K562 (cell line): Measurements from ENCODE around the gene ULK2. TPM values are rescaled to one million over a fixed set of nuclear protein-coding genes. Genes with fewer than 3 reads are reported as not detected.

Experiments
- ATAC-seq: fragments of 200-7000 bp; cut with Tn5 transposase; 3 replicates; pipeline ENCODE4 v1.9.1; 2020; ENCODE audit warnings: moderate library complexity
- BruUV-seq: library from RNA; stranded (reverse); fragments of 400-500 nt; replicated peaks from 2 replicates; lab custom pipeline; 2021; lab: Mats Ljungman, UMichigan
- CTCF ChIA-PET: fragments of 300-600 bp; formaldehyde crosslinking; extraction: SDS; loops from one replicate; lab custom pipeline; 2021; ENCODE audit warnings: low intra/inter-chr PET ratio; lab: Yijun Ruan, JAX
- POLR2A ChIA-PET: fragments of 300-600, 350-650 bp; sonication (Branson Sonifier 250); formaldehyde crosslinking; extraction: SDS; loops from one replicate; lab custom pipeline; 2021; ENCODE audit warnings: antibody characterized with exemption, inconsistent platforms; lab: Yijun Ruan, JAX
- DNase-seq, 4 experiments: peaks; one replicate each; pipeline versions ENCODE4 v3.0.0 to v3.0.0-alpha.2; 2011 to 2018; ENCODE audit warnings: low spot score in 3 of 4, mixed read lengths in 3 of 4; ENCODE audit errors: extremely low read depth in 1 of 4
- FAIRE-seq: peaks from 2 replicates; lab custom pipeline; 2011; peaks lifted over from hg19 to GRCh38; lab: Jason Lieb, UNC
- H2AFZ ChIP-seq: 2 replicates; pipeline ENCODE4 v1.6.0; 2011; ENCODE audit warnings: low read depth, low read length, control low read depth, inconsistent platforms
- H3K27ac ChIP-seq: fragments of 200-600 bp; 3 replicates; pipeline ENCODE4 v1.8.0; 2011; ENCODE audit warnings: low read depth, mild to moderate bottlenecking, control low read depth, inconsistent platforms, low read length, moderate library complexity, mixed read lengths; ENCODE audit errors: extremely low read depth
- H3K27me3 ChIP-seq, 2 experiments: fragments of 300-600 bp in 1 of 2; 2 replicates in 1 of 2; 3 replicates in 1 of 2; pipeline versions ENCODE4 v1.6.0 to v1.8.0; 2011; ENCODE audit warnings: inconsistent platforms in 2 of 2, low read length in 2 of 2, mild to moderate bottlenecking in 1 of 2, mixed read lengths in 1 of 2, moderate library complexity in 1 of 2; ENCODE audit not compliant: control insufficient read depth in 2 of 2, insufficient read depth in 2 of 2
- H3K36me3 ChIP-seq: fragments of 300-600 bp; 3 replicates; pipeline ENCODE4 v1.8.0; 2011; ENCODE audit warnings: mild to moderate bottlenecking, low read length, inconsistent platforms; ENCODE audit not compliant: control insufficient read depth, insufficient read depth
- H3K4me1 ChIP-seq, 2 experiments: fragments of 200-600 bp in 1 of 2; replicated peaks in 1 of 2; 2 replicates in 1 of 2; 3 replicates in 1 of 2; pipeline versions ENCODE4 v1.5.1 to v1.8.0; 2011; ENCODE audit warnings: inconsistent platforms in 2 of 2, low read length in 2 of 2, mild to moderate bottlenecking in 1 of 2, mixed read lengths in 1 of 2, moderate library complexity in 1 of 2; ENCODE audit not compliant: control insufficient read depth in 2 of 2, insufficient read depth in 2 of 2
- H3K4me2 ChIP-seq: 2 replicates; pipeline ENCODE4 v1.6.1; 2011; ENCODE audit warnings: low read length, control low read depth, inconsistent platforms, mixed read lengths; ENCODE audit not compliant: insufficient read depth
- H3K4me3 ChIP-seq: fragments of 200-600 bp; sonication (generic), shearing (Covaris generic); 2 replicates; pipeline ENCODE4 v1.5.1; 2016; ENCODE audit warnings: control low read depth, inconsistent platforms
- H3K79me2 ChIP-seq: fragments of 200-600 bp; 3 replicates; pipeline ENCODE4 v1.8.0; 2011; ENCODE audit warnings: low read length, inconsistent platforms; ENCODE audit not compliant: control insufficient read depth, insufficient read depth
- H3K9ac ChIP-seq, 2 experiments: 2 replicates each; pipeline versions ENCODE4 v1.6.0 to v1.6.1; 2011; ENCODE audit warnings: low read depth in 2 of 2, low read length in 2 of 2, control low read depth in 1 of 2, inconsistent platforms in 1 of 2, mild to moderate bottlenecking in 1 of 2, mixed read lengths in 1 of 2; ENCODE audit not compliant: insufficient read depth in 1 of 2
- H3K9me1 ChIP-seq: one replicate; pipeline ENCODE4 v1.6.0; 2011; ENCODE audit warnings: inconsistent platforms, mild to moderate bottlenecking, low read length, moderate library complexity; ENCODE audit not compliant: control insufficient read depth, insufficient read depth
- H3K9me3 ChIP-seq: replicated peaks from 2 replicates; pipeline ENCODE4 v1.5.1; 2011; ENCODE audit warnings: low read depth, low read length, inconsistent platforms; ENCODE audit not compliant: control insufficient read depth, insufficient read depth
- H4K20me1 ChIP-seq: replicated peaks from 2 replicates; pipeline ENCODE4 v1.6.1; 2011; ENCODE audit warnings: low read length, inconsistent platforms, mixed read lengths; ENCODE audit not compliant: control insufficient read depth, insufficient read depth
- CC2D1A ChIP-seq: fragments of 450-650 bp; IDR thresholded peaks from 2 replicates; pipeline ENCODE4 v1.6.1; 2017; ENCODE audit warnings: mild to moderate bottlenecking
- E2F3 ChIP-seq: fragments of 250-450 bp; sonication (Bioruptor Pico); IDR thresholded peaks from 2 replicates; pipeline ENCODE4 v1.4.0; 2020; ENCODE audit warnings: mild to moderate bottlenecking
- FOXJ2 ChIP-seq: fragments of 200-800 bp; sonication (Bioruptor generic); IDR thresholded peaks from 2 replicates; pipeline ENCODE4 v1.6.1; 2016; ENCODE audit warnings: missing genetic modification characterization, missing compliant biosample characterization
- NCOA6 ChIP-seq: fragments of 450-650 bp; IDR thresholded peaks from 2 replicates; pipeline ENCODE4 v1.6.1; 2017; ENCODE audit warnings: mild to moderate bottlenecking
- RBM14 ChIP-seq: fragments of 200-400 bp; formaldehyde crosslinking; IDR thresholded peaks from 2 replicates; pipeline ENCODE4 v1.6.1; 2018; ENCODE audit warnings: low read depth, mild to moderate bottlenecking, low read length, moderate library complexity, borderline replicate concordance; ENCODE audit not compliant: insufficient read depth
- STAT5B ChIP-seq: fragments of 250-450 bp; sonication (Bioruptor Pico); IDR thresholded peaks from 2 replicates; pipeline ENCODE4 v1.8.0; 2021; ENCODE audit warnings: mild to moderate bottlenecking, inconsistent platforms
- TCFL5 ChIP-seq: fragments of 250-450 bp; sonication (Bioruptor Pico); conservative IDR thresholded peaks from 2 replicates; pipeline ENCODE4 v1.6.1; 2021; ENCODE audit warnings: mild to moderate bottlenecking, moderate library complexity, matching md5 sums
- WGBS: fragments of 100-300 bp; shearing (Covaris generic); methylation state at CpG from one replicate; pipeline ENCODE4 v1.1.6; 2016; ENCODE audit warnings: low coverage, mixed read lengths; ENCODE audit not compliant: insufficient coverage; ENCODE audit errors: missing lambda C conversion rate; 5-methylcytosine and 5-hydroxymethylcytosine counted together
- in situ Hi-C: fragments of 300-500 bp; cut with MboI; formaldehyde crosslinking; loops from 4 replicates; pipeline ENCODE4 v1.15.0; 2018; ENCODE audit warnings: inconsistent platforms, mixed read lengths
- intact Hi-C: fragments of 100-400 bp; cut with micrococcal nuclease; formaldehyde crosslinking; loops from 2 replicates; pipeline ENCODE4 v1.14.2; 2022
- polyA plus RNA-seq, 8 experiments: library from polyadenylated mRNA; depleted of rRNA in 4 of 8; stranded (reverse) in 5 of 8; unstranded in 3 of 8; fragments of >200 nt; fragmentation: Nextera tagmentation in 2 of 8; fragmentation: Illumina TruSeq in 1 of 8; extraction: Ambion mirVana in 2 of 8; extraction: Trizol in 1 of 8; gene quantifications; 2 replicates each; pipeline versions ENCODE4 v1.2.1 to v1.2.3, GENCODE V29; 2011 to 2014; ENCODE audit warnings: inconsistent platforms in 1 of 8, missing spikeins in 1 of 8
- total RNA-seq, 7 experiments: library from RNA; depleted of rRNA in 6 of 7; stranded (reverse); fragments of >200 nt in 6 of 7; fragmentation: Illumina TruSeq in 2 of 7; extraction: Trizol in 2 of 7; gene quantifications; 2 replicates each; pipeline versions ENCODE4 v1.2.1 to v1.2.3, GENCODE V29; 2011 to 2021; ENCODE audit warnings: low replicate concordance in 1 of 7
- TF ChIP-seq, protein P1 (sequence below): fragments of 250-450 bp; sonication (Bioruptor Pico); IDR thresholded peaks from 2 replicates; pipeline ENCODE4 v1.4.0; 2020
- TF ChIP-seq, protein P2 (sequence below): fragments of 250-450 bp; sonication (Bioruptor Pico); IDR thresholded peaks from 2 replicates; pipeline ENCODE4 v1.5.0; 2020; ENCODE audit warnings: mild to moderate bottlenecking, borderline replicate concordance

Gene ULK2
- total and polyA plus RNA-seq, 9 of the 15 experiments (the other 6 are each of a cell fraction or from before 2014, with no cell fraction given): 0.01 to 0.18 (median 0.07) TPM; not detected in 5

DNA sequence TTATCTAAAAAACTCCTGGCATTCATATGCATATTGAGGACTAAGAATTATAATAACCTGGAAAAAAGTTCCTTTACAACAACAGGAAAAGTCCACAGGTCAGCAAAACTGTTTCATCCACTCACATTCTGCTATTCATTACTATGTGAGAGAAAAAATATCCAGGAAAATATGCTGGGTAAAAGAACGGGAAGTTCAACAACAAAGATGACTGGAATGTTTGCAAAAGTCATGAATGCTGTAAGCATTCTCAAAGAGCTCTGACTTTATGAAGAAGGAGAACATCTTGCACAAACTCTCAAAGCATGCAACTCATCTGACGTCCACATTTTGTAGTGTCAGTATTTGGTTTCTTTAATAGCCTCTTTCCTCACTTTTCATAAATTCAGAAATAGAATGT, 62.7 kb downstream of the ULK2 start:
- H3K27me3 ChIP-seq: no peaks in the 10 kb centered on the region
- H3K27ac ChIP-seq: no peak overlapping the region
- CTCF ChIA-PET: no interaction called here
- no peak overlapping the region for H3K4me3 ChIP-seq
- 0% methylated on average over 2 of the region's 2 CpGs for WGBS
- no peak overlapping the region for H3K9ac ChIP-seq
- H3K4me1 ChIP-seq: no peaks in the 10 kb centered on the region
- POLR2A ChIA-PET: no interaction called here
- no peak for ATAC-seq
- no peak for DNase-seq
- H3K4me2 ChIP-seq: no peak overlapping the region
- no peaks in the 10 kb centered on the region for H3K9me3 ChIP-seq
- in situ Hi-C loops: no loop called here
- BruUV-seq: no TSS peak
- FAIRE-seq: no peak
- intact Hi-C loops: no loop called here
- H3K36me3 ChIP-seq: no peaks in the 10 kb centered on the region
- H2AFZ ChIP-seq: no peak overlapping the region
- no peaks in the 10 kb centered on the region for H4K20me1 ChIP-seq
- no peaks in the 10 kb centered on the region for H3K79me2 ChIP-seq
- H3K9me1 ChIP-seq: no peaks in the 10 kb centered on the region
- no peak for TF ChIP-seq FOXJ2
- TF ChIP-seq STAT5B: no peak
- TF ChIP-seq E2F3 (CRISPR knock-in tag): no peak
- no peak for TF ChIP-seq RBM14

DNA sequence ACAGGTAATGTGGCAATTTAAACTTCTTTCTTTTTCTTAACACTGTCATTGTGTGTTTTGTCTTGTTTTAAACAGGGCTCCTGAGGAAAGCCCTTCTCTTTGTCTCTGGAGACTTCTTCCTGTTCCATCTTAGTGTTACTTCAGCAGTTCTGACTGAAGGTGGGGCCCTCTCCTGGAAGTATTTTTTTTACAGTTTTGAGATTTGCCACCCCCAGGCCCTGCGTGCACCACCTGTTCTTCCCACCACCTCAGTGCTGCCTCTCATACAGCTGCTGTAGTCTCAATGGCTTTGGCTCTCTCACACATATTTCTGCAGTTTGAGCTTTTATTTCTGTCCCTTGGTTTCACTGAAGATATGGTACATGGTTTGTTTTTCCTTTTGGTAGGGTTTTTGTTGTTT, 67.2 kb downstream of the ULK2 start:
- no peak overlapping the region for H2AFZ ChIP-seq
- CTCF ChIA-PET: no interaction called here
- H3K4me3 ChIP-seq: no peak overlapping the region
- ATAC-seq: no peak
- no peaks in the 10 kb centered on the region for H3K4me1 ChIP-seq
- TF ChIP-seq, protein P1, sequence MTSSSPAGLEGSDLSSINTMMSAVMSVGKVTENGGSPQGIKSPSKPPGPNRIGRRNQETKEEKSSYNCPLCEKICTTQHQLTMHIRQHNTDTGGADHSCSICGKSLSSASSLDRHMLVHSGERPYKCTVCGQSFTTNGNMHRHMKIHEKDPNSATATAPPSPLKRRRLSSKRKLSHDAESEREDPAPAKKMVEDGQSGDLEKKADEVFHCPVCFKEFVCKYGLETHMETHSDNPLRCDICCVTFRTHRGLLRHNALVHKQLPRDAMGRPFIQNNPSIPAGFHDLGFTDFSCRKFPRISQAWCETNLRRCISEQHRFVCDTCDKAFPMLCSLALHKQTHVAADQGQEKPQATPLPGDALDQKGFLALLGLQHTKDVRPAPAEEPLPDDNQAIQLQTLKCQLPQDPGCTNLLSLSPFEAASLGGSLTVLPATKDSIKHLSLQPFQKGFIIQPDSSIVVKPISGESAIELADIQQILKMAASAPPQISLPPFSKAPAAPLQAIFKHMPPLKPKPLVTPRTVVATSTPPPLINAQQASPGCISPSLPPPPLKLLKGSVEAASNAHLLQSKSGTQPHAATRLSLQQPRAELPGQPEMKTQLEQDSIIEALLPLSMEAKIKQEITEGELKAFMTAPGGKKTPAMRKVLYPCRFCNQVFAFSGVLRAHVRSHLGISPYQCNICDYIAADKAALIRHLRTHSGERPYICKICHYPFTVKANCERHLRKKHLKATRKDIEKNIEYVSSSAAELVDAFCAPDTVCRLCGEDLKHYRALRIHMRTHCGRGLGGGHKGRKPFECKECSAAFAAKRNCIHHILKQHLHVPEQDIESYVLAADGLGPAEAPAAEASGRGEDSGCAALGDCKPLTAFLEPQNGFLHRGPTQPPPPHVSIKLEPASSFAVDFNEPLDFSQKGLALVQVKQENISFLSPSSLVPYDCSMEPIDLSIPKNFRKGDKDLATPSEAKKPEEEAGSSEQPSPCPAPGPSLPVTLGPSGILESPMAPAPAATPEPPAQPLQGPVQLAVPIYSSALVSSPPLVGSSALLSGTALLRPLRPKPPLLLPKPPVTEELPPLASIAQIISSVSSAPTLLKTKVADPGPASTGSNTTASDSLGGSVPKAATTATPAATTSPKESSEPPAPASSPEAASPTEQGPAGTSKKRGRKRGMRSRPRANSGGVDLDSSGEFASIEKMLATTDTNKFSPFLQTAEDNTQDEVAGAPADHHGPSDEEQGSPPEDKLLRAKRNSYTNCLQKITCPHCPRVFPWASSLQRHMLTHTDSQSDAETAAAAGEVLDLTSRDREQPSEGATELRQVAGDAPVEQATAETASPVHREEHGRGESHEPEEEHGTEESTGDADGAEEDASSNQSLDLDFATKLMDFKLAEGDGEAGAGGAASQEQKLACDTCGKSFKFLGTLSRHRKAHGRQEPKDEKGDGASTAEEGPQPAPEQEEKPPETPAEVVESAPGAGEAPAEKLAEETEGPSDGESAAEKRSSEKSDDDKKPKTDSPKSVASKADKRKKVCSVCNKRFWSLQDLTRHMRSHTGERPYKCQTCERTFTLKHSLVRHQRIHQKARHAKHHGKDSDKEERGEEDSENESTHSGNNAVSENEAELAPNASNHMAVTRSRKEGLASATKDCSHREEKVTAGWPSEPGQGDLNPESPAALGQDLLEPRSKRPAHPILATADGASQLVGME: no peak
- TF ChIP-seq TCFL5: no peak
- no peak for TF ChIP-seq NCOA6
- TF ChIP-seq, protein P2, sequence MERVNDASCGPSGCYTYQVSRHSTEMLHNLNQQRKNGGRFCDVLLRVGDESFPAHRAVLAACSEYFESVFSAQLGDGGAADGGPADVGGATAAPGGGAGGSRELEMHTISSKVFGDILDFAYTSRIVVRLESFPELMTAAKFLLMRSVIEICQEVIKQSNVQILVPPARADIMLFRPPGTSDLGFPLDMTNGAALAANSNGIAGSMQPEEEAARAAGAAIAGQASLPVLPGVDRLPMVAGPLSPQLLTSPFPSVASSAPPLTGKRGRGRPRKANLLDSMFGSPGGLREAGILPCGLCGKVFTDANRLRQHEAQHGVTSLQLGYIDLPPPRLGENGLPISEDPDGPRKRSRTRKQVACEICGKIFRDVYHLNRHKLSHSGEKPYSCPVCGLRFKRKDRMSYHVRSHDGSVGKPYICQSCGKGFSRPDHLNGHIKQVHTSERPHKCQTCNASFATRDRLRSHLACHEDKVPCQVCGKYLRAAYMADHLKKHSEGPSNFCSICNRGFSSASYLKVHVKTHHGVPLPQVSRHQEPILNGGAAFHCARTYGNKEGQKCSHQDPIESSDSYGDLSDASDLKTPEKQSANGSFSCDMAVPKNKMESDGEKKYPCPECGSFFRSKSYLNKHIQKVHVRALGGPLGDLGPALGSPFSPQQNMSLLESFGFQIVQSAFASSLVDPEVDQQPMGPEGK (CRISPR knock-in tag): no peak
- TF ChIP-seq CC2D1A: no peak
- DNase-seq: no peak
- intact Hi-C loops: no loop called here
- POLR2A ChIA-PET: no interaction called here
- no peaks in the 10 kb centered on the region for H3K36me3 ChIP-seq
- FAIRE-seq: no peak
- no peak overlapping the region for H3K27ac ChIP-seq
- in situ Hi-C loops: no loop called here
- H4K20me1 ChIP-seq: no peaks in the 10 kb centered on the region
- WGBS: 0% methylated on average over 1 of the region's 1 CpG
- H3K4me2 ChIP-seq: no peak overlapping the region
- no peaks in the 10 kb centered on the region for H3K27me3 ChIP-seq
- no peaks in the 10 kb centered on the region for H3K9me3 ChIP-seq
- H3K9me1 ChIP-seq: no peaks in the 10 kb centered on the region
- no TSS peak for BruUV-seq
- no peaks in the 10 kb centered on the region for H3K79me2 ChIP-seq
- H3K9ac ChIP-seq: no peak overlapping the region
